ENCODE results near the gene AFAP1L2. TPM values are rescaled to one million over a fixed set of nuclear protein-coding genes. Genes with fewer than 3 reads are reported as not detected.

The AFAP1L2 gene
- total RNA-seq, 1 experiment from 2014 or later: 2.1 TPM

GRCh38 chr10:114279901-114280644 is 124.2 kb downstream of the AFAP1L2 start:
- H3K4me3 ChIP-seq: no peak overlapping the region
- no peak for DNase-seq (ENCODE audit: low read depth in 1 of 2, low spot score in 2 of 2)
- no peak overlapping the region for H3K27ac ChIP-seq
- H3K9me3 ChIP-seq (replicated peaks): no peaks in the 10 kb centered on the region
- H3K36me3 ChIP-seq: no peaks in the 10 kb centered on the region
- peaks cover 11% of the 10 kb centered on the region for H3K4me1 ChIP-seq (replicated peaks)
- H3K27me3 ChIP-seq (replicated peaks): no peaks in the 10 kb centered on the region

GRCh38 chr10:114279289-114279688 is 125.0 kb downstream of the AFAP1L2 start:
- Histone ChIP-seq H3K27ac (no peak overlapping the region), H3K36me3 (no peaks in the 10 kb centered on the region), H3K9me3 (replicated peaks) (no peaks in the 10 kb centered on the region), H3K4me1 (replicated peaks) (peaks cover 11% of the 10 kb centered on the region), H3K4me3 (no peak overlapping the region), H3K27me3 (replicated peaks) (no peaks in the 10 kb centered on the region)
- DNase-seq (ENCODE audit: low read depth in 1 of 2, low spot score in 2 of 2): no peak

GRCh38 chr10:114278884-114279191 is 125.5 kb downstream of the AFAP1L2 start:
- H3K27me3 ChIP-seq (replicated peaks): no peaks in the 10 kb centered on the region
- peaks cover 11% of the 10 kb centered on the region for H3K4me1 ChIP-seq (replicated peaks)
- H3K27ac ChIP-seq: no peak overlapping the region
- no peaks in the 10 kb centered on the region for H3K36me3 ChIP-seq
- DNase-seq (ENCODE audit: low read depth in 1 of 2, low spot score in 2 of 2): no peak
- H3K4me3 ChIP-seq: no peak overlapping the region
- no peaks in the 10 kb centered on the region for H3K9me3 ChIP-seq (replicated peaks)

- no peak overlapping the region for H3K27ac ChIP-seq
- no peaks in the 10 kb centered on the region for H3K36me3 ChIP-seq
- no peaks in the 10 kb centered on the region for H3K9me3 ChIP-seq (replicated peaks)
- peaks cover 11% of the 10 kb centered on the region for H3K4me1 ChIP-seq (replicated peaks)
- no peaks in the 10 kb centered on the region for H3K27me3 ChIP-seq (replicated peaks)
- no peak overlapping the region for H3K4me3 ChIP-seq
- no peak for DNase-seq (ENCODE audit: low read depth in 1 of 2, low spot score in 2 of 2)
Measured at GRCh38 chr10:114278140-114278883, 126.0 kb downstream of the AFAP1L2 start.

- H3K27ac ChIP-seq: no peak overlapping the region
- no peak for DNase-seq (ENCODE audit: low read depth in 1 of 2, low spot score in 2 of 2)
- no peaks in the 10 kb centered on the region for H3K36me3 ChIP-seq
Measured at GRCh38 chr10:114276671-114277070, 127.6 kb downstream of the AFAP1L2 start.

GRCh38 chr10:114276066-114276465 is 128.2 kb downstream of the AFAP1L2 start:
- Histone ChIP-seq H3K4me1 (replicated peaks) (peaks cover 28% of the 10 kb centered on the region), H3K4me3 (no peak overlapping the region), H3K27ac (no peak overlapping the region), H3K27me3 (replicated peaks) (no peaks in the 10 kb centered on the region), H3K36me3 (no peaks in the 10 kb centered on the region), H3K9me3 (replicated peaks) (no peaks in the 10 kb centered on the region)
- no peak for DNase-seq (ENCODE audit: low read depth in 1 of 2, low spot score in 2 of 2)

More at GRCh38 chr10:114276671-114277070, 127.6 kb downstream of the AFAP1L2 start:
- no peak overlapping the region for H3K4me3 ChIP-seq
- no peaks in the 10 kb centered on the region for H3K27me3 ChIP-seq (replicated peaks)
- no peaks in the 10 kb centered on the region for H3K9me3 ChIP-seq (replicated peaks)
- H3K4me1 ChIP-seq (replicated peaks): peaks cover 22% of the 10 kb centered on the region

- no peak for DNase-seq (ENCODE audit: low read depth in 1 of 2, low spot score in 2 of 2)
- Histone ChIP-seq H3K4me1 (replicated peaks) (peaks cover 34% of the 10 kb centered on the region), H3K9me3 (replicated peaks) (no peaks in the 10 kb centered on the region), H3K27ac (no peak overlapping the region), H3K36me3 (no peaks in the 10 kb centered on the region), H3K4me3 (no peak overlapping the region), H3K27me3 (replicated peaks) (no peaks in the 10 kb centered on the region)
Measured at GRCh38 chr10:114274616-114275453, 129.5 kb downstream of the AFAP1L2 start.

GRCh38 chr10:114273910-114274309 is 130.4 kb downstream of the AFAP1L2 start:
- Histone ChIP-seq H3K4me1 (replicated peaks) (peaks cover 34% of the 10 kb centered on the region), H3K4me3 (no peak overlapping the region), H3K27ac (no peak overlapping the region), H3K9me3 (replicated peaks) (no peaks in the 10 kb centered on the region), H3K27me3 (replicated peaks) (no peaks in the 10 kb centered on the region), H3K36me3 (no peaks in the 10 kb centered on the region)
- DNase-seq (ENCODE audit: low read depth in 1 of 2, low spot score in 2 of 2): no peak

GRCh38 chr10:114272696-114273095 is 131.6 kb downstream of the AFAP1L2 start:
- no peaks in the 10 kb centered on the region for H3K36me3 ChIP-seq

GRCh38 chr10:114271779-114272167 is 132.5 kb downstream of the AFAP1L2 start:
- Histone ChIP-seq H3K4me3 (no peak overlapping the region), H3K27me3 (replicated peaks) (no peaks in the 10 kb centered on the region), H3K4me1 (replicated peaks) (peaks cover 34% of the 10 kb centered on the region), H3K27ac (peak overlapping the region; percentile 52), H3K9me3 (replicated peaks) (no peaks in the 10 kb centered on the region), H3K36me3 (no peaks in the 10 kb centered on the region)
- DNase-seq (ENCODE audit: low read depth in 1 of 2, low spot score in 2 of 2): peak; percentile 87 to 95

More at GRCh38 chr10:114272696-114273095, 131.6 kb downstream of the AFAP1L2 start:
- Histone ChIP-seq H3K27me3 (replicated peaks) (no peaks in the 10 kb centered on the region), H3K27ac (no peak overlapping the region), H3K4me3 (no peak overlapping the region), H3K9me3 (replicated peaks) (no peaks in the 10 kb centered on the region), H3K4me1 (replicated peaks) (peaks cover 34% of the 10 kb centered on the region)
- DNase-seq (ENCODE audit: low read depth in 1 of 2, low spot score in 2 of 2): no peak

- DNase-seq (ENCODE audit: low read depth in 1 of 2, low spot score in 2 of 2): peak in 1 of 2 experiments; percentile 83
- Histone ChIP-seq H3K4me3 (no peak overlapping the region), H3K4me1 (replicated peaks) (peaks cover 28% of the 10 kb centered on the region), H3K27ac (peak overlapping the region; percentile 52), H3K9me3 (replicated peaks) (no peaks in the 10 kb centered on the region), H3K27me3 (replicated peaks) (no peaks in the 10 kb centered on the region), H3K36me3 (no peaks in the 10 kb centered on the region)
Measured at GRCh38 chr10:114271075-114271778, 133.1 kb downstream of the AFAP1L2 start.

- Histone ChIP-seq H3K27me3 (replicated peaks) (no peaks in the 10 kb centered on the region), H3K36me3 (no peaks in the 10 kb centered on the region), H3K27ac (no peak overlapping the region), H3K4me3 (no peak overlapping the region), H3K9me3 (replicated peaks) (no peaks in the 10 kb centered on the region), H3K4me1 (replicated peaks) (peaks cover 14% of the 10 kb centered on the region)
- no peak for DNase-seq (ENCODE audit: low read depth in 1 of 2, low spot score in 2 of 2)
Measured at GRCh38 chr10:114266521-114266920, 137.8 kb downstream of the AFAP1L2 start.

- Histone ChIP-seq H3K4me3 (no peak overlapping the region), H3K27me3 (replicated peaks) (no peaks in the 10 kb centered on the region), H3K4me1 (replicated peaks) (peaks cover 14% of the 10 kb centered on the region), H3K36me3 (no peaks in the 10 kb centered on the region), H3K27ac (no peak overlapping the region), H3K9me3 (replicated peaks) (no peaks in the 10 kb centered on the region)
- DNase-seq (ENCODE audit: low read depth in 1 of 2, low spot score in 2 of 2): no peak
Measured at GRCh38 chr10:114265392-114266053, 138.8 kb downstream of the AFAP1L2 start.

Measured in SJSA1 (cell line).